ELF-1 (cell line): Measurements from ENCODE around the gene MEN1.
"Not testable (repeated sequence)": the region's sequence is repeated elsewhere in the genome, so short reads cannot be mapped to it uniquely, and the experiment has no call there.

Source experiments
- DNase-seq: peaks from one replicate; pipeline ENCODE4 v3.0.0-alpha.2; 2016; ENCODE audit warnings: low read depth, low spot score

Gene MEN1

DNA sequence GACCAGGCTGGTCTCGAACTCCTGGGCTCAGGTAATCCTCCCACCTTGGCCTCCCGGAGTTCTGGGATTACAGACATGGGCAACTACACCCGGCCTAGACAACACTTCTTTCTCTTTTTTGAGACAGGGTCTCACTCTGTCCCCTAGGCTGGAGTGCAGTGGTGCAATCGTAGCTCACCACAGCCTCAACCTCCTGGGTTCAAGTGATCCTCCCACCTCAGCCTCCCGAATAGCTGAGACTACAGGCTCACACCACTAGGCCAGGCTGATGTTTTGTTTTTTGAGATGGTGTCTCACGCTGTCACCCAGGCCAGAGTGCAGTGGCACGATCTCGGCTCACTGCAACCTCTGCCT is 35.4 kb upstream of the MEN1 start:
- DNase-seq, result not testable (repeated sequence)

DNA sequence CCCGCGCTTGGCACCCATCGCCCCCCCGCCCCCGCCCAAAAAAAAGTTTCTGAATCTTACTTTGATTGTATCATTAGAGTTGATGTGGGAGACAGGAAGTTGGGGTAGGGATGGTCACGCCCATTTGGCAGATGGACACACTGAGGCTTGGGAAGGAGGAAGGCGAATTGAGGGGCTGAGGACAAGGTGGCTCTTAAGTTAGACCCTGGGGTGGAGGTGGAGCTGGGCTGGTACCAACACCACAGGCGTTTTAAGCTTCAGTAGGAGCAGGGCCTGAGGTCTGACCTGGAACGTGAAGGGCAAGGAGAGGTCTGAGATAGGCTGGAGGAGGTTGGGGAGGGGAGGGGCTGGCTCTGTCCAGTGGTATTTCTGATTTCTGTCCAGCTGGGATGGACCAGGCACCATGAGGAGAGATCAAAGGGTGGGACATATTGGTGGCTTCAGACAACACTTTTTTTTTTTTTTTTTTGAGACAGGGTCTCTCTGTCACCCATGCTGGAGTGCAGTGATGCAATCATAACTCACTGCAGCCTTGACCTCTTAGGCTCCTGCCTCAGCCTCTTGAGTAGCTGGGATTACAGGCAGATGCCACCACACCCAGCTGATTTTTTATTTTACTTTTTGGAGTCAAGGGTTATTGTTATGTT is 34.9 kb upstream of the MEN1 start:
- no peak for DNase-seq

DNA sequence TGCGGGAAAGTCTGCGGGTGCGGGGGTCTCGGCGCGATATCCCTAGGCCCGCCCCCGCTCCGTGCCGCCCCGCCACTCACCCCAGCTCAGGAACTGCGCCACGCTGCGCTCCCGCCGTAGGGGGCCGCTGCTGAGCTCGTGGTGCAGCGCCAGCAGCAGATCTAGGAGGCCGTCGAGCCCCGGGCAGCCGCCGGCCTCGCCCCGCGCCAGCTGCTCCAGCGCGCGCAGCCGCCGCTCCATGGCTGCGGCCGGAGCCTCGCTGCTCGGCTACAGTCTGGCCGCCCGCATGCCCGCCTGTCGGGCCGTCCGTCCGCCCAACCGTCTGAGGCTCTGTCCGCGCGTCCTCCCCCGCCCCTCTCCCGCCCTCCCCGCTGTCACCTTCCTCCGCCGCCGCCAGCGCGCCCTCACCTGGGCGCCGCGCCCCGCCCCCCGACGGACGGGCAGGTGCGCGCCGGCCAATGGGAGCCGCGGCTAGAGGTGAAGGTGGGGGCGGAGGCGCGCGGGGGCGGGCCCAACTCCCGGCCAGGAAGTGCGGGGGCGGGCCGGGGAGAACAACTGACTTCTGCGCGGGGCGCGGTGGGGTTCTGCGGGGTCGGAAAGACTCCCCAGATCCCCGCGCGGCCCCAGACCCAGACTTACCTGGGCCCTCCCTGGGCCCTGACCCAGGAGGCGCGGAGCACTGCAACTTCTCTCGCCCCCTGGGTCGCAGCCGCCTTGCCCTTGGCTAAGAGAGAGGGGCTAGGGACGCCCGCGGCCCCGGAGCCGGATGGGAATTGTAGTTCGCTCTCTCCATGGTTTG is 34.2 kb upstream of the MEN1 start, which contains the start of gene CDC42BPG:
CDC42BPG (minus strand) TSS at position 324 of the 799 bp plus-strand sequence; CDS start at position 240, 84 bp downstream.
- peak; percentile 66 for DNase-seq

DNA sequence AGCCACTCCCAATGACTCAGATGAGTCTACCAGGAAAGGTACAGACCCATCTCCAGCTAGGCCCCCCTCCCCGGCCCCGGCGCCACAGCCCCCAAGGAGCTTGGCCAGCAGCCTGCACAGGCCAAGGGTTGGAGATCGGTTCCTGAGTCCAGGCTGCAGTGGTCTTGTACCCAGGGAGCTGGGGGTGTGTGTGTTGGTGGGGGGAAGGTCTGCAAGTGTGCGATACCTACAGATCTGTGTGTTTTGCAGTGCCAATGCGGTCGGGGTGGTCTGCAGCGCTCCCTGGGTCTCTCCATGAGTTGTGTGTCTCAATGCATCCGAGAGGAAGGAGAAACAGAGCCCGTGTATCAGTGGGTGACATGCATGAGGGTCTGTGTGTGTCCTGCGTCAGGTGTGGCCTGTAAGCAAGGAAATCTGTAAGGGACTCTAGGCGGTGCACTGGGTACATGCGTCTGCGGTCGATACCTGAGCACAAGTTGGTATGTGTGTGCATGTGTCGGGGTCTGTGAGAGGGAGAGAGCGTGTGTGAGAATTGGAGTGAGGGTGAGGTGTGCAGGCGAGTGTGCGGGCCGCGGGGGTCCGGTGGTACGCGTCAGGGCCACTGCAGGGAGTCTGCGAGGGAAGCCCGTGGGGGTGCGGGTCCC is 33.5 kb upstream of the MEN1 start:
- no peak for DNase-seq

DNA sequence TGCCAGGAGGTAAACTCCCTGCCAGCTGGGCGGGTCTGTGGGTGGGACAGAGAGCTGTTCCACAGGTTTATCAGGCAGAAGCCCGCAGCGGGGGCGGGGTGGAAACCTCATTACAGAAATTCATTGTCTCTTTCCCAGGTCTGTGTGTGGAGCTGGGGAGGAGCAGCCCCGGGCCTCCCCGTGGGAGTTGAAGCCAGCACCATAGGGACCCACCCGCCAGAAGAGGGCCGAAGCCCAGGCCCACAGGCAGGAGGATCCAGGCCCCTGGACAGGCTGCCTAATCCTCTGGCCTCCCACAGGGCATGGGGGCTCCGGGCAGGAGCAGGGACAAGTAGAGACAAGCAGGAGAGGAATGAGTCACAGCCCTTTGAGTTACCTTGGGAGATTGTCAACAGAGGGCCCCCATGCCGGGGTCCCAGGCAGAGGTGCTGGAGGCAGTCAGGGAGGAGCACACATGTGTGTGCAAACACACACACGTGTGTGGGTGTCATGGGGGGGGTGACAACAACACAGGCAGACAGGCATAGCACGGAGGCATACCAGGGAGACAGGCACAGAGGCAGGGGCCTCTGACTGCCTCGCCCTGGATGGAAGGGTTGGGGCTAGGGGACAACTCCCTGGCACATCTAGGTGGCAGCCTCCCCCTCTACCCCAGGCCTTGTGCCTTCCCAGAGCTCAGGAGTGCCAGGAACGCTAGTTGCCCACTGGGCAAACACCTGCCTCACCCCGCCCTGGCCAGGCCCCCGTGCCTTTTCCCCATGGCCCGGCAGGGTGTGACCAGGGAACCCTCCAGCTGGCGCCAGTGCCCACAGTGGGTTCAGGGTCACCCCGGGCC is 32.7 kb upstream of the MEN1 start:
- DNase-seq, result peak; percentile 88

DNA sequence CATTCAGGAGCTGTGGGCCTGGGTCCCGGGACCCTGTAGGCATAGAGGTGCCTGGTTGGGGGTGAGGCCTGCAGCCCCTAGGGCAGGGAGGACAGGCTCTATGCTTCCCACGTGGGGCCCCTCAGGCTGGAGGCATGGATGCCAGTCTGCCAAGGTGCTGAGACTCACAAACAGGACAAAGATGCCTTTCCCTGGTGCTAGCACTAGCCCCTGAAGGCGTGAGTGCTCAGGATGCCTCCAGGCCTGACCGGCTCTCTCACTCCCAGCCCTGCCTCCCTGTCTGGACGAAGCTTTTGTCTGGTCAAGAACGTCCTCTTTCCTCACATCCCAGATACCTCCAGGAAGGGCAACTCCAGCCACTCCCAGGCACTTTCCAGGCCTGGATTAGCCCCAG is 32.0 kb upstream of the MEN1 start:
- DNase-seq, result peak; percentile 90

DNA sequence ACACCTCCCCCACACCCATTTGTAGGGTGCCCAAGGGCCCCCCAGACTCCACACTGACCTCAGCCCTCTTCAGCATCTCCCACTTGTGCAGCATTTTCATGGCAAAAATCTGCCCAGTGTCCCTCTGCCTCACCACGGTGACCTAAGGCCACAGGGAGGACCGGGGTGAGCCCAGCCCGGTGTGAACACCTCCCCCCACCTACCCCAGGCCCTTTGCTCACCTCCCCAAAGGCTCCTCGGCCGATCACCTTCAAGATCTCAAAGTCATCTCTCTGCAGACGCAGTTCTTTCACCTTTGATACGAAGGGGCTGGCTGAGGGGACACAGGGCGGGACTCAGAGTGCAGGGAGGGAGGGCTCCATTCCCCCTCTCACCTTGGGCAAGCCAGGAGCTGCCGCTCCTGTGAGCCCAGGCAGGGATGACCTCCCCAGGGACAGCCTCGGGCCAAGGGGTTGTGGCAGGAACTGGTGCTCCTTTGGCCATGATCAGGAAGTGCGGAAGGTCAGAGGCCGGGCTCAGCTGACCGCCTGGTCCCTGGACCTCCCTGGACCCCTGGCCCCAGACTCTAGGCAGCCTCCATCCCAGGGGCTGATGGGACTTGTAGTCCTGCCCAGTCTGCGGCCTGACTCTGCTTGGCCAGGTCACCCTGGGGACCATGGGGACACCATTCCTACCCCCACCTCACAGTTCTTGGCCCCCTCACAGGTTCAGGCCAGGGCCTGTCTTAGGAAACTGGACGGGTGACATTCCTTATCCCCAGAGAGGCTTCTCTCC is 31.4 kb upstream of the MEN1 start:
- DNase-seq, result no peak

DNA sequence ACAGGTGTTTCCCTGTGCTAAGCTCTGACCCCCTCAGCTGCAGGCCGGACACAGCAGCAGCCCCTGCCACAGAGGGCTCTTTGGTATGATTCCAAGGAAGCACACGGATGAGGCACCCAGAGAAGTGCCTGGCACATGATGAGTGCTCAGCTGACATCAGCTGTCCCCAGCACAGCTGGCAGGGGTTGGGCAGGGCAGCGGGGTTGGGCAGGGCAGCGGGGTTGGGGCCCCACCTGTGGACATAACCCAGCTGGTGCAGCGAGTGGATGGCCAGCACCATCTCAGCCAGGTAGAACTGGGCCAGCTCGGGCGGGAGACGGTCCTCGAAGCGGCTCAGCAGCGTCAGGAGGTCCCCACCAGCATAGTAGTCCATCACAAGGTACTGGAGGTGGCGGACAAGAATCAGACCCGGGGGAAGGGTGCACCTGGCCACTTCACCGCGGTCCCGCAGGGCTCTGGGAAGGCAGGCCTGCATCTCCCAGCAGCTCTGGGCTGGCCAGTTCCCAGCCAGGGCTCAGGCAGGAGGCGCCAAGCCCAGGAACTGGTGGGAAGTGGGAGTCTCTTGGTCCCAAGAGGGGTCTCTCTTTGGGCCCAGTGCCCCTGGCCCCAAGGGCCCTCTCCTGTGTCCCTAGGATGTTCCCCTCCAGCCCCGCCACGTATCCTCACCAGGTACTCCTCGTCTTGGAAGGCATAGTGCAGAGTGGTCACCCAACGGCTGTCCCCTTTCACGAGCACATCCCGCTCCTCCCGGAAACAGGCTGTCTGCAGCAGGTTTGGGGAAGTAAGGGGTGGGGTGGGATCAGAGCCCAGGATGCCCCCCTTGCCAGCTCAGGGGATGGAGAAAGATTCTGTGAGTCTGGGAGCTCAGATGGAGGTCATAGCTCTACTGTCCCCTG is 29.8 kb upstream of the MEN1 start:
- no peak for DNase-seq

DNA sequence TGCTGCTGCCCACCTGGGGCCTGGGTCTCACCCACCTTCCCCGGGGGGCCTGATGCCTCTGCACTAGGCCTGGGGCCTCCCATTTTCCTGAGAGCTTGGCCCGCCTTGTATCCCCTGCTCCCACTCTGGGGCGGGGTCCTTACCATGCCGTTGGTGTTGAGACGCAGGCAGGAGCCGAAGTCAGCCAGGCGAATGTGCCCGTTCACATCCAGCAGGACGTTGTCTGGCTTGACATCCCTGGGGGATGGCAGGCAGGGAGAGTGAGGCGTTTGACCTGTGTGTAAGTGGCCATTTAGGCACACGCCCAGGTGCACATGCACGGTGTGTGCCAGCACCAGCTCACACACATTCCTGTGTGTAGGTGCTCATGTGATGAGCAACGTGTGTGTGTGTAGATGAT is 29.0 kb upstream of the MEN1 start:
- no peak for DNase-seq

DNA sequence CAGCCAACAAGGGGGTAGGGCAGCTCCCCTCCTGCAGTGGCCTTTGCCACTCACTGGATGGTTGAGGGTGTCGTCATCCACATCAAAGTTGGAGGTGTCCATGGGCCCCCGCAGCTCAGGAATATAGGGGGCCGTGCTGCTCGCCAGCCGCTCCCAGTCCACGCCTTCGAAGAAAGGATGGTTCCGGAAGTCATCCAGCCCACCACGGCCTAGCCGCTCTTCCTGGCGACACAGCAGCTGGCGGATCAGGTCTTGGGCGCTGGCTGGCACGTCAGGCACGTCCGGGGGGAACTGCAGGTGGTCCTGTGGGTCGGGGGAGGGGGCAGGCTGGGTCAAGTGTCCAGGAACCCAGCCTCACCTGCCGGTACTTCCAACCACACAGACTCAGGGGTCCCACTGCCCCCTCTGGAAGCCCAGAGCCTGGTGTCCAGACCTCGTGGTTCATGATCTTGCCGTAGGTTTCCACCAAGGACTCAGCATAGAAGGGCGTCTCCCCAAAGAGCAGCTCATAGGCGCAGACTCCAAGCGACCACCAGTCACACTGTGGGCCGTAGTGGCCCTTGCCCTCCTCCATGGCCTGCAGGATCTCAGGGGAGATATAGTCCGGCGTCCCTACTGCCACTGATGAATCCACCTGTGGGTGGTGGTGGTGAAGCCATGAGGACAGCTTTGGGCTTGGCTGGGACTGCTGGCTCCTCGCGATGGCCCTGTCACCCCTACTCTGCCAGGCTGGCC is 28.4 kb upstream of the MEN1 start:
- DNase-seq, result no peak

DNA sequence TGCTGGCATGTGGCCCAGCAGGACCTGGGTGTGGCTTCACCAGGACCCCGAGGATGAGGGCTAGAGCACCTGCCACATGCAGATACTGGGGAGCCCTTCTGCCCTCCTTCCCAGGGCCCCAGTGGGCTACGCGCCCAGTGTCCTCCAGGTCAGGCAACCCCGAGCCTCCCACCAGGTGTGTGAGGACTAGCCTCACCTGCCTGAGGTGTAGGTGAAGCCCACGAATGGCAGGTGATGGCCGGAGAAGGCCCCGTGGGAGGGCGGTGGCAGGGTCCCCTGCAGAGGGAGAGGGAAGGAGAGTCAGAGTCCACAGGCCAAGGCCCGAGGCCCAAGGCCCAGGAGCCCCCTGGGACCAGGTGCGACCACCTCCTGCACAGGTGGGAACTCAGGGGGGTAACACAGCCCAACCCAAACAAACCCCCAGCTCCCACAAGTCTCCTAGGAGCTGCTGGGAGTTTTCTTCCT is 27.6 kb upstream of the MEN1 start:
- no peak for DNase-seq

DNA sequence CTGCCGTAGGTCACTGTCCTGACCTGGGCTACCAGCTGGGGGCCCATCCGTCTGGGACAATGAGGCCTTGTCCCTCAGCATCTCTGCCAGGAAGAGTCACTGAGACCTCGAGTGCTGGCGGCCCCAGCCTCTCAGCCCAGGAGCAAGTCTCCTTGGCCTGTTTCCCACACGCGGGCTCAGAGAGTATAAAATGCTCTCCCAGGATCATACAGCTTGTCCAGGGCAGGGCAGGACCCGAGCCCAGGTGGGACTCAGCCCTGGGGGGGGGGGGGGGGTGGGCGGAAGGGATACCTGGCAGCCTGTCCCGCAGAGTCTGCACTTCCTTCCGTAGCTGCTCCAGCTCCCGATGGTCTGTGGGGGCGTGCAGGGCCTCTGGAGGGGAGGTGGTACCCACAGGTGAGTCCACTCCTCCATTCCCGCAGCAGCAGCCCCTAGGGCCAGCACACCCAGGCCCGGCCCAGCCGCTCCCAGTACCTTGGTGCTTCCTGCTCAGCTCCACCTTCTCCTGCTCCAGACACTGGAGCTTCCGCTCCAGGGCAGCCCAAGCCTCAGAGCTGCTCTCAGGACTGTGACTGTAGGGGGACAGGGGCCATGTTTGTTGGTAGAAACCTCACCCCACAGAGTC is 26.2 kb upstream of the MEN1 start:
- DNase-seq, result no peak

DNA sequence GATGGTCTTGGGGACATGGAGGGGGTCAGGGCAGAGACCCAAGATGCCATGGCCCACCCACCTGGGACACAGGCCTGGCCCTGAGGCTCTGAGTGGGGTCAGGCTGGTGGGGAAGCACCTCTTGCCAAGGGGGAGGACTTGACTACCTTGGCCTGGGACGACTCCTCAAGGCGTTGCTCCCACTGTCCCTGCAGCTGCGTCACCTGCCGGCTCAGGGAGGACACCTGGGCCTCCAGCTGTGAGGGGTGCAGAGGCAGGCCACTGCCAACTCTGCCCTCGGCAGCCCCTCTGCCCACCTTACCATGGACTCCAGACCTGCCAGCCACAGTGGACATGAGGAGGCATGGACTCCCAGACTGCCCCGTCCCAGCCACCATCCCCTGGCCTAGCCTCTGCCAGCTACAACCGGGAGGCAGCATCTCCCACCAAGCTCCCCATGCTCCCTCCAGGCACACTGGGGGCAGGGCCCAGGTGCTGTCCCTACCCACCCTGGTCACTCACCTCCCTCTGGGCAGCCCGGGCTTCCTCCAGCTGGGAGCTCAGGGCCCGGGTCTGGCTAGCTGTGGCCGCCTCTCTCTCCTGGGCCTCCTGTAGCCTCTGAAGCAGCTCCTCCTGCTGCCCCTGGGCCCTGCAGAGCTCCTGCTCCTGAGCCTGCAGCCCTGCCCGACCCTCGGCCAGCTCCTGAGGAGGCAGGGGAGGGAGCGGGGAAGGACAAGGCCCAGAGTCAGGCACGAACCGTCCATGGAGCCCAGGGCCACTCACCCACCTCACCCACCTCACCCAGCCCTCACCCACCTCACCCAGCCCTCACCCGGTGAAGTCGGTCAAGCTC is 25.5 kb upstream of the MEN1 start:
- DNase-seq, result no peak

DNA sequence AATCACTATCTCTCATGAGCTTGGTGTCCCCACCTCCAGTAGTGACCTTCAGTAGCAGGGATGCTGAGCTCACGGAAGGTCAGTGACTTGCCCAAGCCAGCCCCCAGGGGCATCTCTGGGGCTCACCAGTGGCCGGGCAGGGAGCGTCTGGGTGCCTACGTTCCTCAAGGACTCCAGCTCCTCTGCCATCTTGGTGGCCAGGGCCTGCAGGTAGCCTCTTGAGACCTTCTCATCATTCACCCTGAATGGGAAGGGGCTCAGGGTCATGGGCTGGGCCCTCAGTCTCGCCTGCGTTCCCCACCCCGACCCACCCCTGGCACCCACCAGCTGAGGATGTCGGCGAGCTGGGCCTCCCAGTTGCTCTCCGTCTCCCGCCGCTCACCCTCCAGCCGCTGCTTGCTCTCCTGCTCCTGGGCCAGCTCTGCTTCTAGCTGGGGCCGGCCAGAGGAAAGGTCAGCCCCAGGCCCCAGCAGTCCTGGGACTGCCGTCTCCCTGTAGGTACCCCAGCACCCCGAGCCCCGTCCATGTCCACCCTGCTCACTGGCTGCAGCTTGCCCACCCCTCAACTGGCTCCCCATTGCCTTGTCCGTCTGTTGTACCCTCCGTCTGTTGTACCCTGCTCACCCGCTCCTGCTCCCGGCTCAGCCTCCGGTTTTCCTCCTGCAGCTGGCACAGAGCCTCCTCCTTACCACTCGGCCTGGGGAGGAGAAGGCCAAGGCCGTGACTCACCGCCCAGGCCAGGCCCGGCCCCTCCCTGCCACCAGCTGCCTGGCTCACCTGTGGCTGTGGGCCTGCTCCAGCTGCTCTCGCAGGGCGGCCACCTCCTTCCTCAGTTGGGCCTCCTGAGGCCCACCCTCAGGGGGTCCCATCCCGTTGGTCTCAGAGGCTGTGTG is 24.6 kb upstream of the MEN1 start:
- DNase-seq, result no peak

DNA sequence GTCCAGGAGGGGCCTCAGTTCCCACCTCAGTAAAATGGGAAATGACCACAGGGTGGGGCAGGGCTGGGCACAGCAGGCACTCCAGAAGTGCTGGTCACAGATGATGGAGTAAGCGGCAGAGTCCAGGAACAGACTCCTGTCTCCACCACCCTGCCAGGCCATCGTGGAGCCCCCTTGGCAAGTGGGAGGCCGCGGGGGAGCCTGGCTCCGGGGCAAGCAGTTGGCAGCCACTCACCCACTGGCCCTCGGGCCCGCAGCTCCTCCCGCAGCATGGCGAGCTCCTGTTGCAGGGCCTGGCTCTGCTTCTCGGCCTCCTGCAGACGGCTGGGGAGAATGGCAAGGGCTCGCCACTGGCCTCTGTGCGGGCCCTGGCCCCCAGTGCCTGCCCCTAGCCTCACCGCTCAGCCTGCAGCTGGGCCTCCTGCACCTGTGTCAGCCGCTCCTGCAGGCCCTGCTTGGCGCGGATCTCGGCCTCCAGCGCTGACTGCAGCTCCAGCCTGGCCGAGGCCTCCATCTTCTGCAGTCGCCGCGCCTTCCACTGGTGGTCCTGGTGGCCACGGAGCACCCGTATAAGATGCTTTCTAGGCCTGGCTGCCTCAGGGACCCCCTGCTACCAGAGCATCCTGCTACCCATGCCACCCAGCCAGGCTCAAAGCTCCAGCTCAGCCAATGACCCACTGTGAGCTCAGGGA is 23.8 kb upstream of the MEN1 start:
- no peak for DNase-seq

DNA sequence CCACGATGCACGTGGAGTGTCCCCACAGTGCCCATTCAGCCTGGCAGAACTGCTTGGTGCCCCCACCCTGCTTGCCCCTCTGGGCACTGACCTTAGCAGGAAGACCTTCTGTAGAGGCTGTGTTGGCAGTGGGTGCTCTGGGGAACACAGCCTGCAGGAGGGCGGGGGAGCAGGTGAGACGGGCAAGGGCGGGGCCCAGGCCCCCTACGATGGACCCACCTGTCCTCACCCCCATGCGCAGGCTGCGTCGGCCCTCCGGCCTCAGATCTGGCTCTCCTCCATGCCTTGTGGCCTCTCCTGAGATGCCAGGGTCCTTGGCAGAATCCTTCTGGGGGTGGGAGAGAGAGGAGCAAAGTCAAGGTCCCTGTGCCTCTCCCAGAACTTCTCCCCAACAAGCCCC is 23.2 kb upstream of the MEN1 start:
- no peak for DNase-seq

DNA sequence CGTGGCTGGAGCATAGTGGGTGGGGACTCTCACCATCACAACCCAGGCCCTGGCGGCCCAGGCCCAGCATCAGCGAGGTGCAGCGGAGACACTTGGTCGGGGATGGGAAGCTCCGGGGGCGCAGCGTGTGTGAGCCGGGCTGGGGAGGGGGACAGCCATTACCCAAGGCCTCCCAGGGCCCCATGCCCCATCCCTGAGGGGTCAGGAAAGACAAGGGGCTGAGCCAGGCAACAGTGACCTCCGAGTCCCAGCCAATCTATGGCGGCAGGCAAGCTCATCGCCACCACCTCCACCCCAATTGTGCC is 22.8 kb upstream of the MEN1 start:
- DNase-seq, result no peak
